Keratinocyte (primary cell): Measurements from ENCODE around the gene MARCHF10. TPM values are rescaled to one million over a fixed set of nuclear protein-coding genes. Genes with fewer than 3 reads are reported as not detected.
A peak's percentile ranks its signal among the peaks of the same experiment; 100 is the strongest.

Source experiments
- DNase-seq: peaks from one replicate; pipeline ENCODE4 v3.0.0-alpha.2; 2011; ENCODE audit warnings: low read depth, missing footprints, low spot score
- FAIRE-seq: peaks from 2 replicates; lab custom pipeline; 2011; peaks lifted over from hg19 to GRCh38; lab: Jason Lieb, UNC
- H2AFZ ChIP-seq: 2 replicates; pipeline ENCODE4 v1.6.0; 2012; ENCODE audit warnings: low read length, control low read depth, inconsistent platforms; ENCODE audit not compliant: control insufficient read depth
- H3K27ac ChIP-seq: 2 replicates; pipeline ENCODE4 v1.5.1; 2011; ENCODE audit warnings: low read length; ENCODE audit not compliant: control insufficient read depth, insufficient read depth
- H3K27me3 ChIP-seq: 3 replicates; pipeline ENCODE4 v1.6.0; 2011; ENCODE audit warnings: low read length; ENCODE audit not compliant: control insufficient read depth, insufficient read depth; ENCODE audit errors: extremely low read depth
- H3K36me3 ChIP-seq, 2 experiments: 2 replicates in 1 of 2; 3 replicates in 1 of 2; pipeline ENCODE4 v1.5.1; 2011; ENCODE audit warnings: low read length in 2 of 2, mild to moderate bottlenecking in 1 of 2; ENCODE audit not compliant: control insufficient read depth in 2 of 2, insufficient read depth in 2 of 2; ENCODE audit errors: extremely low read depth in 1 of 2
- H3K4me1 ChIP-seq: 3 replicates; pipeline ENCODE4 v1.5.1; 2011; ENCODE audit warnings: low read length; ENCODE audit not compliant: control insufficient read depth, insufficient read depth; ENCODE audit errors: extremely low read depth
- H3K4me2 ChIP-seq: 3 replicates; pipeline ENCODE4 v1.6.0; 2011; ENCODE audit warnings: low read depth, low read length; ENCODE audit not compliant: control insufficient read depth, insufficient read depth; ENCODE audit errors: extremely low read depth
- H3K4me3 ChIP-seq, 3 experiments: fragments of 200-600 bp in 1 of 3; sonication (generic) in 1 of 3; 2 replicates in 2 of 3; 3 replicates in 1 of 3; pipeline ENCODE4 v1.5.1; 2011 to 2016; ENCODE audit warnings: low read length in 3 of 3, mild to moderate bottlenecking in 3 of 3, control low read depth in 2 of 3, inconsistent platforms in 1 of 3, low read depth in 1 of 3, mixed read lengths in 1 of 3, mixed run types in 1 of 3, moderate library complexity in 1 of 3; ENCODE audit not compliant: control insufficient read depth in 2 of 3, insufficient read depth in 2 of 3; ENCODE audit errors: extremely low read depth in 1 of 3
- H3K79me2 ChIP-seq: 2 replicates; pipeline ENCODE4 v1.6.0; 2012; ENCODE audit warnings: low read length; ENCODE audit not compliant: control insufficient read depth, insufficient read depth
- H3K9ac ChIP-seq: 3 replicates; pipeline ENCODE4 v1.6.0; 2011; ENCODE audit warnings: low read length; ENCODE audit not compliant: control insufficient read depth, insufficient read depth; ENCODE audit errors: extremely low read depth
- H3K9me1 ChIP-seq: 3 replicates; pipeline ENCODE4 v1.6.0; 2011; ENCODE audit warnings: low read length; ENCODE audit not compliant: control insufficient read depth, insufficient read depth; ENCODE audit errors: extremely low read depth
- H3K9me3 ChIP-seq: 2 replicates; pipeline ENCODE4 v1.5.1; 2012; ENCODE audit warnings: low read depth, low read length; ENCODE audit not compliant: control insufficient read depth
- H4K20me1 ChIP-seq: 3 replicates; pipeline ENCODE4 v1.6.0; 2011; ENCODE audit warnings: low read length; ENCODE audit not compliant: control insufficient read depth, insufficient read depth; ENCODE audit errors: extremely low read depth
- CTCF ChIP-seq, 3 experiments: IDR thresholded peaks in 1 of 3; conservative IDR thresholded peaks in 1 of 3; optimal IDR thresholded peaks in 1 of 3; 2 replicates in 2 of 3; 3 replicates in 1 of 3; pipeline versions ENCODE3 to v1.5.1; 2011; ENCODE audit warnings: low read length in 3 of 3, mild to moderate bottlenecking in 3 of 3, moderate library complexity in 2 of 3, control low read depth in 1 of 3, inconsistent platforms in 1 of 3; ENCODE audit not compliant: insufficient read depth in 2 of 3; ENCODE audit errors: extremely low read depth in 1 of 3
- EZH2 ChIP-seq: IDR thresholded peaks from one replicate; pipeline ENCODE4 v1.6.1; 2012; ENCODE audit warnings: inconsistent platforms, mild to moderate bottlenecking, low read length, moderate library complexity
- dilution Hi-C: fragments of 300-500 bp; cut with MboI; formaldehyde crosslinking; loops from one replicate; pipeline ENCODE4 v1.7.0; 2020; ENCODE audit warnings: low sequenced_read_pairs; ENCODE audit not compliant: extremely low pct_ligation_motif_present
- polyA plus RNA-seq, 5 experiments: library from polyadenylated mRNA; depleted of rRNA in 3 of 5; stranded (reverse) in 3 of 5; stranded (forward) in 1 of 5; unstranded in 1 of 5; fragments of >200 nt; gene quantifications; 1 replicate in 1 of 5; 2 replicates in 3 of 5; 3 replicates in 1 of 5; pipeline versions ENCODE4 v1.2.1 to v1.2.3, GENCODE V29; 2011 to 2012; ENCODE audit warnings: missing spikeins in 2 of 5, low read depth in 1 of 5, low replicate concordance in 1 of 5

Gene MARCHF10
- polyA plus RNA-seq, 1 donor (not counting 4 experiments of a cell fraction or from before 2014, with no cell fraction given), result not detected

- no peaks in the 10 kb centered on the region for H3K79me2 ChIP-seq
- DNase-seq (peak; percentile 9), FAIRE-seq (peak; percentile 80)
- H3K27me3 ChIP-seq, result no peaks in the 10 kb centered on the region
- peak overlapping the region in 1 of 3 experiments; percentile 49 for H3K4me3 ChIP-seq
- H3K4me2 ChIP-seq, result peak overlapping the region; percentile 33
- peaks cover 11% of the 10 kb centered on the region for H3K4me1 ChIP-seq
- peak overlapping the region; percentile 57 for H3K9ac ChIP-seq
- no peaks in the 10 kb centered on the region for H3K9me3 ChIP-seq
- no peaks in the 10 kb centered on the region for H3K9me1 ChIP-seq
- dilution Hi-C loops, result no loop called here
- peak overlapping the region; percentile 64 for H2AFZ ChIP-seq
- H4K20me1 ChIP-seq, result no peaks in the 10 kb centered on the region
- H3K27ac ChIP-seq, result peak overlapping the region; percentile 53
- no peaks in the 10 kb centered on the region for H3K36me3 ChIP-seq
- no peak for TF ChIP-seq CTCF (optimal IDR thresholded peaks at IDR 0.05 in 1 of 3, IDR thresholded peaks at IDR 0.05 in 1 of 3, conservative IDR thresholded peaks at IDR 0.05 in 1 of 3; ENCODE audit: extremely low read depth in 1 of 3, insufficient read depth in 2 of 3, low read length in 3 of 3)
These were observed 56.9 kb downstream of the MARCHF10 start for GRCh38 chr17:62751060-62751691.

GRCh38 chr17:62750631-62751051 is 57.5 kb downstream of the MARCHF10 start:
- Histone ChIP-seq H3K27ac (peak overlapping the region; percentile 53), H3K9ac (peak overlapping the region; percentile 57), H3K9me3 (no peaks in the 10 kb centered on the region), H3K4me3 (peak overlapping the region in 1 of 3 experiments; percentile 49), H3K79me2 (no peaks in the 10 kb centered on the region), H3K4me1 (peaks cover 12% of the 10 kb centered on the region), H3K36me3 (no peaks in the 10 kb centered on the region), H3K4me2 (peak overlapping the region; percentile 33), H3K9me1 (no peaks in the 10 kb centered on the region), H4K20me1 (no peaks in the 10 kb centered on the region), H3K27me3 (no peaks in the 10 kb centered on the region), H2AFZ (peak overlapping the region; percentile 64)
- TF ChIP-seq CTCF (optimal IDR thresholded peaks at IDR 0.05 in 1 of 3, IDR thresholded peaks at IDR 0.05 in 1 of 3, conservative IDR thresholded peaks at IDR 0.05 in 1 of 3; ENCODE audit: extremely low read depth in 1 of 3, insufficient read depth in 2 of 3, low read length in 3 of 3) (no peak), EZH2 (no peak)
- DNase-seq (no peak), FAIRE-seq (no peak)
- dilution Hi-C loops, result no loop called here
